NOMO-1 treated with DMSO at 0.1 percent for 48 hours (cell line): ENCODE data around the gene RFX4.
A peak's percentile ranks its signal among the peaks of the same experiment; 100 is the strongest.
"Not testable (repeated sequence)": the region's sequence is repeated elsewhere in the genome, so short reads cannot be mapped to it uniquely, and the experiment has no call there.

Source experiments
- DNase-seq: peaks from one replicate; lab custom pipeline; 2025; ENCODE audit not compliant: unreplicated experiment; lab: John Stamatoyannopoulos, UW

RFX4 gene

DNA sequence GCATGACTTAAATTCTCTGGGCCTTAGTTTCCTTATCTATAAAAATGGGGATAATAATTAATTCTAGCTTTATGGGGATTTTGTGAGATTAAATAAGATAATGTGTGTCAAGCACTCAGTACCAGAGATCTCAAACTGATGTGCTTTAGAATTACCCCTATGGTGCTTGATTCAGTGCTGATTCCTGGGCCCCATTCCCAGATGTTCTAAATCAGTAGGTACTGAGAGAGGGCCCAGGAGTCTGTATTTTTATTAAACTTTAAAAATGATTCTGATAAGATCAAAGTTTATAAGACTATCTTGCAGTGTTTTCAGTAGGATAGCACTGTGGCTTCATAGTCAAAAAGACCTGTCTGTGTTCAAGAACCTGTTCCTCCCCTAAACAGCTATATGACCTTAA, 102.6 kb downstream of the RFX4 start:
- no peak for DNase-seq

- DNase-seq = no peak
Measured at GRCh38 chr12:106687672-106688071, 104.9 kb downstream of the RFX4 start.

DNA sequence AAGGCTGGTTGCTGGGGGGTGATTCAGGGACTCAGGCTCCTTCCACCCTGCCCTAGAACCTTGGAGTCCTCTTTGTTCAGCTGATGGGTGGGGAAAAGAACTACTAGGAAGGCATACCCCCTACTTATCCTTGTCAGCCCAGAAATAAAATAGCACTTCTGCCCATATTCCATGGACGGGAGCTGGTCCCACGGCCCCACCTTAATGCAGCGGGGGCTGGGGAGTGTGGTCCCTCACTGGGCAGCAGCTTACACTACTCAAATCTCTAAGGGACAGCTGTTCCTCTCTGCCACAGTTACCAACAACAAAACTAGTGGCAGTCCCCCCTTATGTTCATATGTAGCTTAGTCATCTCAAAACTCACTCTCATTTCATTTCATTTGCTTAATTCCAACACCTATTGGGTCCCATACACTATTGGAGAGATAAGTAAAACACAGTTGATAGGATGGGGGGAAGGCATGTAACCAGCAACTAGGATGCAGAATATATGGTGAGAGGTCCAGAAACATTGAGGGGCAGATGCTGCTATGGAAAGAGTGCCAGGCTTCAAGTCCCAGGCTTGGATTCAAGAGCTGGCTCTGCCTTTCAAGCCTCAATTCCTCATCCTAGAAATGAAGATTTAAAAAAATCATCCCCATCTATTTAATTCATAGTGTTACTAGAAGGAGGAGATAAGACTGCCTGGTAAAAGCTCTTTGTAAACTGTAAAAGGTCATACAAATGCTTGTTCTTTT, 107.9 kb downstream of the RFX4 start:
- no peak for DNase-seq

DNA sequence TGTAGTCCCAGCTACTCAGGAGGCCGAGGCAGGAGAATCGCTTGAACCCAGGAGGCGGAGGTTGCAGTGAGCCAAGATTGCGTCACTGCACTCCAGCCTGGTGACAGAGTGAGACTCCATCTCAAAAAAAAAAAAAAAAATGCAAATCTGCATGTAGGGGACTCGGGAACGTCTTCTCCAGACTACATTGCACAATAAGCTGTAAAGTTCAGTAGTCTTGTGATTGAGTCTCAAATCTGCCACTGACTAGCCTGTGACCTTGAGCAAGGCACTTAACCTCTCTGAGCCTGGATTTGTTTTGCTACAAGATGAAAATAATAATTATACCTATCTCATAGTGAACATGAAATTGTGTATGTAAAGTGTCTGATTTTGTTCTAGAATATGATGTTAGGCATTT, 109.2 kb downstream of the RFX4 start:
- DNase-seq = not testable (repeated sequence)

DNA sequence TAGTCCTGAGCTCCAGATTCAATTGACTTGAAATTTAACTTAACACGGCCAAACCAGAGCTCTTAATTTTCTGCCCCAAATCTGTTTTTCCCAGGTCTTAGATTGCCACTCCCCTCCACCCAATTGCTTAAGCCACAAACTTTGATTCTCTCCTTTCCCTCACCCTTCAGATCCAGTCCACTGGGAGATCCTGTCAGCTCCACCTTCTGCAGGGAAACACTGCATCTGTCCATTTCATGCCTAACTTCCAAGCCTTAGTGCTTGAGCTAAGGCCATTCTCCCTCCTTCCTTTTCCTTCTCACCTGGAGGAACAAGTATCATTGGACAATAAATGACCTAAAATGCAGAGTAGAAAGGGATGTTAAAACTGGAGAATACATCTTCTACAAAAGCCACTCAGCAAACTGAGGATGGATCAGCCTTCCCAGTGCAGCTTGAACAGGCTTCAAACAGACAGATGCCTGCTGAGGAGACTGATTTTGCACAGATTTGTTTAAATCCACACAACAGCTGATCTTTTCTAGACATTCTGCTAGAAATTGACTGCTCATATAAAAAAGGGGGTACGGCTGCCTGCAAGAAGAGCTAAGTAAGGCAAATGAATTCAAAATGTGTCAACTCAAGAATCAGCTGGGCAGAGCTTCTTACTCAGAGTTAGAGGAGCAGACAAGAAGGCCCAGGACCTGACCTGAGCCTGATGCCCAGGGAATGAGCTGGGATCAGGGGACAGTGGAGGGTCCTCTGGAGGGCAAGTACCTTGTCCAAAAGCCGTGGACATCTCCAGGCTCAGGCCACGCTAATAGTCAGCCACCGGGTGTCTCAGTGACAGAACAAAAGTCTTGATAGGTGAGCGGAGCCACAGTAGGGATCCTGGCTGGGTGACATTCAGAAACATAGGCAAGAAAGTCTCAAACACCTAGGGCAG, 110.4 kb downstream of the RFX4 start:
- DNase-seq = no peak

GRCh38 chr12:106696071-106696470, 113.3 kb downstream of the RFX4 start:
- DNase-seq = no peak

- DNase-seq = no peak
Measured at GRCh38 chr12:106696681-106697417, 114.0 kb downstream of the RFX4 start.

DNA sequence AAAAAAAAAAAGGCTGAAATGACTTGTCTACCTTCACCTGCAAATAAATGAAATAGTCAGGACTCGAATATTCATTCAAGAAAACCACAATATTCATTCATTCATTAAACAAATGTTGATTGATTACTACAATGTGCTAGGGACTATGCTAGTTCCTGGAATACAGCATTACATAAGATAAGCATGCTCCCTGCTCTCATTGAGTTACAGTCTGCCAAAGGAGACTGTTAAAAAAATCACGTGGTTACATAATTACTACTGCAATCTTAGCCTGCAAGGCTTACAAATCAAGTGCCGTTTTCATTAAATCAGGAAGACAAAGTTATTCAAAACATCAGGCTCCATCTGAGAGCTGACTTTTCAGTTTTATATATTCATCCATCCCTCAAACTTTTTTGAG, 121.3 kb downstream of the RFX4 start:
- peak; percentile 34 for DNase-seq

DNA sequence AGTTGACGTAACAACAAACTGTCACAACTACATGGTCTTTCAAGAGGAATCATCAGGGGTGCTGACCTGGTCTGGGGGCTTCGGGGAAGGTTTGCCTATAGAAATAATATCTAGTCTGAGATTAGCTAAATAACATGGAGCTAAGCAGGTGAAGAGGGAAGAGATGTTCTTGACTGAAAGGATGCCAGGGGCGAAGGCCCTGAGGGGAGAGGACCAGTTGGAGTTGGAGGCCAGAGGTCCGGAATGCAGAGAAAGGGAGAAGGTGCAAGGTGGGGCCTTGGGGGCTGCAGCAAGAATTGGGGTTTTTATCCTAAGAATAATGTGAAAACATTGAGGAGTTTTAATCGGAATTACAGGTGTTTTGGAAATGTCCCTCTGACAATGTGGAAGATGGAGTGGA, 123.2 kb downstream of the RFX4 start:
- DNase-seq = no peak

DNA sequence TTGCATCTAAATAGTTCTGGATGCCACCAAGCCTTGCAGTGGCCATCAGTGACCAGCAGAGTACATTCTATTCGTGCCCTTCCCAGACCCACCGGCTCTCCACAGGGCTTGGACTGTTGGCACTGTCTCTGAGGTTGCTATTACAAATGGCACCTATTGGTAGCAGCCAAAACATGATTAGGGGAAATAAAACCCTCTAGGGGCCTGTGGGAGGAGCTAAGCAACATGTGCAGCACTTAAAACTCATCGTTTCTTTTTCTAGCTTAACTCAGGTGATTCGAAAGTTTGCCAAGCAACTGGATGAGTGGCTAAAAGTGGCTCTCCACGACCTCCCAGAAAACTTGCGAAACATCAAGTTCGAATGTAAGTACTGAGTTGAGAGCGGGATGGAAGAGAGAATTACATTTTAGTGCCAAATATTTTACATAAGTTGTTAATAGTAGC, 126.3 kb downstream of the RFX4 start:
- no peak for DNase-seq

GRCh38 chr12:106710143-106710893, 127.5 kb downstream of the RFX4 start:
- no peak for DNase-seq

DNA sequence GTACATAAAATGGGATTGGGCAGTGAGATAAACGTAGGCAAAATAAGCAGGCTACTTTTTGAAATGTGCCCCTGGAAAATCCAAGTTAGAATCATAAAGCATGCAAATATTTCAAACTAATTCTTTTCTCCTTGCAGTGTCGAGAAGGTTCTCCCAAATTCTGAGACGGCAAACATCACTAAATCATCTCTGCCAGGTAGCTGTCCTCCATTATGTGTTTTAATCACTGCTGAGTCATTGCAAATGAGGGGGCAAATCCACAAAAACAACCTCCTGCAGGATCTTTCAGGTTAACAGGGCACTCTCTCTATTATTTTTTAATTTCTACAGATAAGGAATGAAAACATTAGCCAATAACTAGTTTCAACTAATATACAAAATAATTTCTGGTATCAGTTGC, 128.5 kb downstream of the RFX4 start:
- DNase-seq = no peak

DNA sequence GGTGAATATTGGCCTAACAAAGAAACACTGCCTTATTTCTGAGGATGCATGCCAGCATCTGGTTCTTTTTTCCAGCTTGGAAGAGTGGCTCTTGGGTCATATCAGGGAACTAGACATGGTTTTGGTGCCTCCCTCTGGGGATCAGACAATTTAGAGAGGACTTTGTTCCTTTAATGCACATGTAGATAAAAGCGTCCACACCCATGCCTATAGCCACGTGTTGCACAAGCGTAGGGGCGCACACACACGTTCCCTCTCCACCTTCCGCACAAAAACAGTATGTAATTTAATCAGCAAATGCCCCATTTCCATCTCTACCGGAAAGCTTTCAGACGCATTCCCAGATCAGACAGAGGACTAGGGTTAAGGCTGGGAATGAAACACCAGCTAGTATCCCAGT, 130.0 kb downstream of the RFX4 start:
- DNase-seq = no peak

DNA sequence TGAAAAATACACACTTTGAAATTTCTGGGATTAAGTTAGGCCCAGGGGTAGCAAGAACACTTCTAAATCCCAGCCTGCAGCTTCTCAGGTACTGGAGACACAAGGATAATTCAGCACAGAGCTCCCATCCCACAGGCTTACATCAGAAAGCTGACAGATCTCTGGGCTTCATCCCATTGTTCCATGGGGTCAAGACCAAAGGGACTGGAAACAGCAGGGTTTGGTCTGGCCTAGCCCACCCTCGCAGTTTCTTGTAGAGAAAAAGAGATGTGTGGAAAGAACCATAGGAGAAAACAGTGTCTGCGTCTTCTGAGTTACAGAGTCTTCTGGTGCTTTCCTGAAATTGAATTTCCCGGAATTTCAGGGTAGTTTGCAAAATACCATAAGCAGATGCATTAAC, 132.1 kb downstream of the RFX4 start:
- DNase-seq = no peak

GRCh38 chr12:106715582-106715981, 132.8 kb downstream of the RFX4 start:
- no peak for DNase-seq

- DNase-seq = no peak
Measured at GRCh38 chr12:106717673-106718072, 134.9 kb downstream of the RFX4 start.

GRCh38 chr12:106719879-106720278, 137.1 kb downstream of the RFX4 start:
- DNase-seq = no peak

DNA sequence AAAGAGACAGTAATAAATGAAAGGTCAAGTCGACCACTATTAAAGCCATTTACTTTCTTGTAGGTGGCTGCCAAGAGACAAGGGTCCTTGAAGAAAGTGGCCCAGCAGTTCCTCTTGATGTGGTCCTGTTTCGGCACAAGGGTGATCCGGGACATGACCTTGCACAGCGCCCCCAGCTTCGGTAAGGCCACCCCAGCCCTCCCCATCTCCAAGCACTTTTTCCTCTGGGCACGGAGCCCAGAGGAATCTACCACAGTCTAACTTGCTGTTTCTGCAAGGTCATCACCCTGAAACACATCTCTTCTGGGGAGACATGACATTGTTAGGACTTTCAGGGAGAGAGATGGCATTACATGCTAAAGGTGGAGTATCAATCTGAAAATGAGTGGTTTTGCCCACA, 137.9 kb downstream of the RFX4 start:
- DNase-seq = no peak

GRCh38 chr12:106721915-106722314, 139.1 kb downstream of the RFX4 start:
- no peak for DNase-seq

GRCh38 chr12:106722837-106723236, 140.0 kb downstream of the RFX4 start:
- no peak for DNase-seq

GRCh38 chr12:106723416-106723815, 140.6 kb downstream of the RFX4 start:
- DNase-seq = no peak
